GM23248 (cell line): ENCODE measurements around the gene TNS3.

Source experiments
- EZH2 ChIP-seq: fragments of 200-600 bp; sonication (generic); IDR thresholded peaks from 2 replicates; pipeline ENCODE4 v1.6.1; 2018; ENCODE audit warnings: antibody characterized with exemption, mild to moderate bottlenecking; ENCODE audit not compliant: insufficient read depth, poor library complexity, severe bottlenecking
- EZH2phosphoT487 ChIP-seq: fragments of 200-600 bp; sonication (generic); IDR thresholded peaks from 2 replicates; pipeline ENCODE4 v1.6.1; 2018; ENCODE audit warnings: antibody characterized with exemption, moderate library complexity, mild to moderate bottlenecking, low read depth; ENCODE audit not compliant: insufficient read depth

GRCh38 chr7:47535035-47535703, 46.7 kb downstream of the TNS3 start:
- TF ChIP-seq EZH2phosphoT487 (no peak), EZH2 (no peak)
